Stimulated activated CD4-positive, alpha-beta T cell treated with anti-CD3 and anti-CD28 coated beads, TNF-alpha, amount 100 ng/mL, for 1 hour (primary cell): ENCODE results near the gene CDAN1.
"Not testable (repeated sequence)": the region's sequence is repeated elsewhere in the genome, so short reads cannot be mapped to it uniquely, and the experiment has no call there.

ENCODE experiments used
- DNase-seq, 3 donors: peaks; one replicate each; pipeline ENCODE4 v3.0.0-alpha.2; 2020; ENCODE audit warnings: low read depth in 3 of 3, low spot score in 1 of 3

CDAN1 gene

DNA sequence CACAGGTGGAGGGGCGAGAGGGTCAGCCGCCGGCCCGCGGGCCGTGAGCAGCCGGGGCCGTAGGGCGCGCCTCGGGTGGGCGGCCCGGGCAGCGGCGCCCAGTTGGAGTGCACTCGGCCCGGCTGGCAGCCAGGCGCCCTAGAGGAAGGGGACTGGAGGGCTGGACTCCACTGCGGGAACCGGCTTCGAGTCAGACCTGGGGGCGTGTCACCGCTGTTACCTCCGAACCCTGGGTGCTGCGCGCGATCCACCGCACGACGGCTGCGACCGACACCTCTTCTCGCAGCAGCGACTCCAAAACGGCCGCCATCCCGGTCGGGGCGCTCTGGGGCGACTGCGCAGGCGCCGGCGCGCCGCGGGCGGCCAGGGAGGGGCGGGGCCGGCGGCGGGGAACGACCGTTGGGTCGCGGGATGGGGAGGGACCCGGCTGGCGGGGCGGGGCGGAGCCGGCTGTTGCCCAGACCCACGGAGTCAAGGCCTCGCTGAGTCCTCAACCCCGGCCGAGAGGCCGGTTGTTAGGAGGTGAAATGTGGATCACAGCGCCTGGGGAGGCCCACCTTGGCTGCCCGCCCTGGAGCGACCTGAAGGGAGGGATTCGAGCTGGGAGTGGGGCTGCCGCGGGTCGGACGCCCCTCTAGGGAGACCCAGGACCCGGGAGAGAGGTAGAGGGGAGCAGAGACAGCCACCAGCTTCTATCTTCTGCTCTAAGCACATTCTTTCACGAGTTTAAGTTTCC, at the start of gene CDAN1:
Gene CDAN1, minus strand, starts transcription at position 336 of the 736 bp plus-strand sequence. Its CDS starts 26 bp downstream, at position 310.
- DNase-seq, result peak; percentile 80 to 95 (median 89)

DNA sequence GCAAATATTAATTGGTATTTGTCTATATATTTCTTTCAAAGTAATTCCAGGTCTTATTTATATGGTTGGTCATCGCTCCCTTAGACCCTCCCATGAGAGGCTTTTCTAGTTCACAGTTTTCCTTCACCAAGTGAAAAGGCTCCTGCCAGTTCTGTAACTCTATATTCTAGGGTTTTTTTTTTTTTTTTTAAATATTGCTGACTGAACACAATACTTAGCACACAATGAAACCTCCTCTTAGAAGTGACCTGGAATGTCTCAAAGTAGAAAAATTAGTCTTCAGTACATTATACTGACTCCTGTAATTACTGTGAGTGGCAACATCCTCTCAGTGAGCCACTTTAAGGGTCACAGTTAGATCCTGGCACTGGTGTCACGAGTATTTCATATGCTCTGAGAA, 48.6 kb upstream of the CDAN1 start:
- DNase-seq, result no peak

DNA sequence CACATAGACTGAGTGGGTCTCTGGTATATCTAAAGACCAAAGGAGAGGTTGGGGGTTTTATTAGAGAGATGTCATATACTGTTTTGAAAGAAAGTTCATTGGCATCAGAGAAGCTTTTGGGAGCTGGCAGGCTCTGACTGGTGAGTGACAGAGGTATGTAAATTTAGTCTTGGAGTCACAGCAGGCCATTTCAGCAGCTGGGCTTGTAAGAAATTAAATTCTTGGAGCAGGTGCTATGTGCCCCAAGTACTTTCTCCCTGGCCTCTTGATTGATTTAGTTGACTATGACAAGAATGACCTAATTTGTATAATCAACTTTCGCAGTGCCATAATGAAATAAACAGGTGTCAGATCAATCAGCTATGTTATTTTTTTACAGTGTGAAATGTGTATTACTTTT, 47.8 kb upstream of the CDAN1 start:
- DNase-seq, result no peak

DNA sequence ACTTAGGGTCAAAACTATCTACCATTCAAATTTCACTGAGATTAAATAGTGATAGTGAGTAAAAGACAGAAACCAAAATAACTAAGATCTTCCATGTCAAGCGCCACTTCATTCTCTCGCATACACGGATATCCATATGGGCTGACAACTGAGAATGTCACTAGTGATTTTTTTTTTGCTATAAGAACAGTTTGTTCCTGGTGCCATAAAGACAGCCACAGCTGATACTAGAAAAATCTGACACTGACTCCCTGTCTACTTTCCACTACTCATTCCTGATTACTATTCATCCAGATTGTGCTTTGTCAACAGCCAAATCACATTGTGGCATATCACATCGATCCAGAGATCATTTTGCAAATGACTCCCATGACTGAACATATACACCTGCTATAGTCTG, 45.8 kb upstream of the CDAN1 start:
- DNase-seq, result no peak

DNA sequence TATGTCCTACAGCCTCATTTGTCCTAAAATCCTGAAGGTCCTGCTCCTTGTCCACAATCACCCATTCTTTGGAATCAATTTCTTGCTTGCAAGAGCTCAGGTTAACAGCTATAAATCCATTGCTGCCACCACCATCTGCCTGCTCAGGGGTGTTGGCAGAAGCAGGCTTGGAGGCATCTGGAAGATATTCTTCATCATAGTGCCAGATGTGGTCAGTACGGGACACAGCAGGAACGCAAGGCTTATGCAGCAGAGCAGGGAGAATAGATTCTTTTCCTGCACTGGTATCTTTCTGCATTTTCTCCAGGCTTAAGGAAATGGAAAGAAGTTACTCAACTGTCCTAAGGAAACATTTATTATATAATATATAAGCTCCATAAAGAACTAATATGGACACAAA, 38.5 kb upstream of the CDAN1 start:
- no peak for DNase-seq

- no peak for DNase-seq
These were observed 36.0 kb upstream of the CDAN1 start for GRCh38 chr15:42772901-42773300.

GRCh38 chr15:42772144-42772543, 35.2 kb upstream of the CDAN1 start:
- DNase-seq, result no peak

- not testable (repeated sequence) for DNase-seq
These were observed 29.2 kb upstream of the CDAN1 start for GRCh38 chr15:42766109-42766508.

DNA sequence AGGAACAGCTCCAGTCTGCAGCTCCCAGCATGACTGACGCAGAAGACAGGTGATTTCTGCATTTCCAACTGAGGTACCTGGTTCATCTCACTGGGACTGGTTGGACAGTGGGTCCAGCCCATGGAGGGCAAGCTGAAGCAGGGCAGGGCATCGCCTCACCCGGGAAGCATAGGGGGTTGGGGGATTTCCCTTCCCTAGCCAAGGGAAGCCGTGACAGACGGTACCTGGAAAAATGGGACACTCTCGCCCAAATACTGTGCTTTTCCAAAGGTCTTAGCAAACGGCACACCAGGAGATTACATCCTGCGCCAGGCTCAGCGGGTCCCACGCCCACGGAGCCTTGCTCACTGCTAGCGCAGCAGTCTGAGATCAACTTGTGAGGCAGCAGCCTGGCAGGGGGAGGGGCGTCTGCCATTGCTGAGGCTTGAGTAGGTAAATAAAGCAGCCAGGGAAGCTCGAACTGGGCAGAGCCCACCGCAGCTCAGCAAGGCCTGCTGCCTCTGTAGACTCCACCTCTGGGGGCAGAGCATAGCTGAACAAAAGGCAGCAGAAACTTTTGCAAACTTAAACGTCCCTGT, 27.3 kb upstream of the CDAN1 start:
- DNase-seq, result not testable (repeated sequence)

DNA sequence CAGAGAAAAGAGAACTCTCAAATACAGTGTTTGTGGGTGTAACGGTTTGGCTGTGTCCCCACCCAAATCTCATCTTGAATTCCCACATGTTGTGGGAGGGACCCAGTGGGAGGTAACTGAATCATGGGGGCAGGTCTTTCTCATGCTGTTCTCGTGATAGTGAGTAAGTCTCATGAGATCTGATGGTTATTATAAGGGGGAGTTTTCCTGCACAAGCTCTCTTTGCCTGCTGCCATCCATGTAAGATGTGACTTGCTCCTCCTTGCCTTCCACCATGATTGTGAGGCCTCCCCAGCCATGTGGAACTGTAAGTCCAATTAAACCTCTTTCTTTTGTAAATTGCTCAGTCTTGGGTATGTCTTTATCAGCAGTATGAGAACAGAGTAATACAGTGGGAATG, 24.9 kb upstream of the CDAN1 start:
- DNase-seq, result not testable (repeated sequence)

DNA sequence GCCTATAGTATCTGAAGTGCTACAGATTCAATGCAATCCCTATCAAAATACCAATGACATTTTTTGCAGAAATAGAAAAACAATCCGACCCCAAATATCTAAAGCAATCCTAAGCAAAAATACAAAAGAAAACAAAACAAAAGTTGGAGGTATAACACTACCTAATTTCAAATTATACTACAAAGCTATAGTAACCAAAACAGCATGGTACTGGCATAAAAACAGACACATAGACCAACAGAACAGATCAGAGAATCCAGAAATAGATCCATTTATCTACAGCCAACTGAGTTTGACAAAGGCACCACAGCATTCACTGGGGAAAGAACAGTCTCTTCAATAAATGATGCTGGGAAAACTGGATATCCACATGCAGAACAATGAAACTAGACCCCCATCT, 23.8 kb upstream of the CDAN1 start:
- DNase-seq, result no peak

- DNase-seq, result no peak
These were observed 22.2 kb upstream of the CDAN1 start for GRCh38 chr15:42759093-42759492.

- no peak for DNase-seq
These were observed 13.4 kb upstream of the CDAN1 start for GRCh38 chr15:42750306-42750705.

DNA sequence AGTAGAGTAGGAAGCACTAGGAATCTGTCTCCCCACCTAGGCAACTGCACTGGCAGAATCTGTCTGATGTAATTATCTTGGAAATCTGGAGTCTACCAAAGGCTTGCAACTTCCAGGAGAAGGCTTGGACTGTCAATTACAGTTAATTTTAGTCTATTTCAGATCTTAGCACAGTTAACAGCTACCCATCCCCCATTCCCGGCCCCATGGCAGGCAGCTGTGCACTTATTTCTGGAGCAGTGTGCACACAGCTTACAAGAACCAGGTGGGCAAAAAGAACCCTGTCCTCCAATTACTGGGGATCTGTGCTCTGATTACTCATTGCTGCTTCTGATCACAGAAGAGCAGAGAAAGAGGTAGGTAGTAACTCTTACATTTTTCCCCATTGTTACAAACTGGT, 12.3 kb upstream of the CDAN1 start:
- no peak for DNase-seq

- DNase-seq, result no peak
These were observed 7.3 kb upstream of the CDAN1 start for GRCh38 chr15:42744195-42744594.

DNA sequence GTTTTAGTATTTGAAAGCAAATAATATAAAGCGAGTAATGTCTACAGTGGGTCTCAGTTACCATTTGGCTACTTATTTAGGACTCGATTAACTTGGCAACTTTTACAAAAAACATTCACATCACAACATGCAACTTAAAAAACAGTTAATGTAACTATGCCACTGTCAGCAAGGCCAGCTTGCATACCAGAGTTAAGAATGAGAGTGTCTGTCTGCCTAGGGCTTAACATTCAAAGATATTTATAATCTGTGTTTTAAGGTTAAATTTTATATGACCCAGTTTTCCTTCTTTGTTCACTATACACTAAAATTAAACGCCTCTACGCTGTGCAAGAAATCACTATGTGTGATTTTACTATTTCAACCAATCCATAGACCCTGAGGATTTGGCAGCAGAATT, 5.2 kb upstream of the CDAN1 start:
- DNase-seq, result no peak

GRCh38 chr15:42741710-42742109, 4.8 kb upstream of the CDAN1 start:
- no peak for DNase-seq

DNA sequence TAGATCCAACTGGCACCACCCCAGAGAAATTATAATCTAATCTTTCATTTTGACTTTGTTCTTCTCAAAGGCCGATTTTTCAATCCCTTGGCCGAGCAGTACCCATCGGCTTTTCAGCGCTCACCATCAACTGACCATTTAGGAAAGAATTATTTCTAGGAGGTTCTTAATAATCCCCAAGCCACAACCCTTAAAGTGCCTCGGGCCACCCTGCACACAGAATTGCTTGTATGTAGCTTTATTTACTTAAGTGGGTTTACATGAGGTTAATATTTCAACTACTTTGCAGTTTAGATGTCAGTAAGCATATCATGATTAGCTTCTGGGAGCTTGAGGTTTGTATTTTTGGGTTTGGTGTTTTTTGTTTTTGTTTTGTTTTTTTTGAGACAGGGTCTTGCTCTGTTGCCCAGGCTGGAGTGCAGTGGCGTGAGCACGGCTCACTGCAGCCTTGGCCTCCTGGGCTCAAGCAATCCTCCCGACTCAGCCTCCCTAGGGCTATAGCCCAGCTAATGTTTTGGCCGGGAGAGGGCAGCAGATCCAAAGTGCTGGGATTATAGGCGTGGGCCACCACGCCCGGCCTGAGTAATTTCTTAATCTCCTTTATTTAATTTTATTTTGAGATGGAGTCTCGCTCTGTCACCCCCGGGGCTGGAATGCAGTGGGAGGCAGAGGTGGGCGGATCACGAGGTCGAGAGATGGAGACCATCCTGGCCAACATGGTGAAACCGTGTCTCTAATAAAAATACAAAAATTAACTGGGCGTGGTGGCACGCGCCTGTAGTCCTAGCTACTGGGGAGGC, 801 bp upstream of the CDAN1 start:
- no peak for DNase-seq

DNA sequence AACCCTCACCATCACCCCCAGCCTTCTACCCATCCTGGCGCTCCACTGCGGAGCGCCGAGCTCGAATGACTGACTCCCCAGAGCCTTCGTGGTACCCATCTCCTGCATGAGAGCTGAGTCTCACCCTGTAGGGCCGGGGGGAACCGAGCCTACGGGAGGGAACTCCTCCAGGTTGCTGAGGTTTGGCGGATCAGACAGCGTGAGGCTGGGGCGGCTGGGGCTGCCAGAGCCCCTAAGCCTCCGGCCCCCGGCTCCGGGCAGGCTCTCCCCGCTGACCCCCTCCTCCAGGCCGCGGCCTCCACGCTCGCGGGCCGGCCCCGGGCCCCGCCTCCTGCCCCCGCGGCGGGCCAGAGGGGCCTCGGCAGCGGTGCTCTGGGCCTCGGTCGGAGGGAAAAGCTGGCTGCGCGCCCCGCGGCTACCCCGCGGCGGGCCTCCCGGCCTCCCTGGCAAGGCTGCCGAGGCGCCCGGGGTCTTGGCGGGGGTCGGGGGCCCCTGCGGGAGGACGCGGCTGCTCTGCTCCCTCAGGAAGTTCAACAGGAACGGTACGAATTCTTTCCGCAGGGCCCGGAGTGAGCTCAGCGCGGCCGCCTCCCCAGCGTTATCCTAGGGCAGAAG, 643 bp downstream of the CDAN1 start:
- DNase-seq, result no peak

DNA sequence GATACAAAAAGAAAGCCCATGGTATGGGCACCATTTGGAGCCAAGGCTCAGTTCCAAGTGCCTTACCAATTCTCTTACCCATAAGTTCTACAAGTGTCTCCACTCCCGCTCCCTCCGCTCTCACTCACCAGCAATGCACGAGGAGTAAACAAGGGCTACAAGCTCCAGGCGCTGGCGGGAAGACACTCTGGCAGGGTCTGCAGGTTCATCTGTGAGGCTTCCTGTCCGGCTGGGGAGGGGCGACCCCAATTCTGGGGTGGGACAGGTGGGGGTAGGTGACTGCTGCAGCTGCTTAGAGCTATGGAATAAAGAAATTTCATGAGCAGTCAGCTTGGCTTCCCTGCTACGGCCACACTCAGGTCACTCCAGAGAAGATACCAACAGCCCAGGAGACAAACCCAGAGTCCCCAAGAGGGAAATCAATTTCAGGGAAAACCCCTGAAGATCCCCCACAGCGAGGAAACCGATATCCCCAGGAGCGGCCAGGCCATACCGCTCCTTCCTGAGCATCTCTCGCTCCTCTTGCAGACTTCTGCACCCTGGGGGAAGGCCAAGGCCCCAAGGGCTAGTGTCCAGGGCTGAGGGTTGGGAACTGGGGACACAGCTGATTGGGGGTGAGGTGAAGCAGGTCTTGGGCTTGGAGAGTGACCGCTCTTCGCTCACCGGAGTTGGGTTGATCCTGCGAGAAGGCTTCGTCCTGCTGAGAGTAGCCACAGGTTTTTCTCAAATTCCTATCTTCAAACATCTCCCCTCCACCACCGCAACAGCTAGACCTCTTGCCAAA, 1.4 kb downstream of the CDAN1 start:
- no peak for DNase-seq

GRCh38 chr15:42734076-42734672, 2.8 kb downstream of the CDAN1 start:
- no peak for DNase-seq
